Activated T-helper 1 cell treated with anti-CD3 and anti-CD28 coated beads, Interleukin-12 subunit alpha, Interleukin-12 subunit beta, Interleukin-2, Interleukin-4 antibody, amounts not matched to agents 30 ng/mL and 10 ng/mL and 1 ng/mL, durations not matched to agents 14 hours and 24 hours and 36 hours (primary cell): ENCODE measurements around the gene UBN1. TPM values are rescaled to one million over a fixed set of nuclear protein-coding genes. Genes with fewer than 3 reads are reported as not detected.
A peak's percentile ranks its signal among the peaks of the same experiment; 100 is the strongest.

Source experiments
- DNase-seq: peaks from one replicate; pipeline ENCODE4 v3.0.0; 2021; ENCODE audit warnings: low spot score
- H3K27ac Mint-ChIP-seq: one replicate; pipeline ENCODE4 v1.8.0; 2021; ENCODE audit warnings: mild to moderate bottlenecking, mixed read lengths
- H3K27me3 Mint-ChIP-seq: one replicate; pipeline ENCODE4 v1.8.0; 2022; ENCODE audit warnings: mild to moderate bottlenecking, moderate library complexity, mixed read lengths; ENCODE audit not compliant: insufficient read depth
- H3K36me3 Mint-ChIP-seq: one replicate; pipeline ENCODE4 v1.8.0; 2021; ENCODE audit warnings: low read depth, mixed read lengths
- H3K4me1 Mint-ChIP-seq: one replicate; pipeline ENCODE4 v1.8.0; 2021; ENCODE audit warnings: low read depth, mixed read lengths
- H3K4me3 Mint-ChIP-seq: one replicate; pipeline ENCODE4 v1.8.0; 2021; ENCODE audit warnings: mild to moderate bottlenecking, moderate library complexity, mixed read lengths
- H3K9me3 Mint-ChIP-seq: one replicate; pipeline ENCODE4 v1.8.0; 2021; ENCODE audit warnings: mixed read lengths
- intact Hi-C: fragments of 100-400 bp; cut with micrococcal nuclease; formaldehyde crosslinking; loops from one replicate; pipeline ENCODE4 v1.15.1; 2024
- total RNA-seq: library from RNA; stranded (reverse); gene quantifications from 2 replicates; pipeline ENCODE4 v1.2.3, GENCODE V29; 2022

UBN1 gene, protein sequence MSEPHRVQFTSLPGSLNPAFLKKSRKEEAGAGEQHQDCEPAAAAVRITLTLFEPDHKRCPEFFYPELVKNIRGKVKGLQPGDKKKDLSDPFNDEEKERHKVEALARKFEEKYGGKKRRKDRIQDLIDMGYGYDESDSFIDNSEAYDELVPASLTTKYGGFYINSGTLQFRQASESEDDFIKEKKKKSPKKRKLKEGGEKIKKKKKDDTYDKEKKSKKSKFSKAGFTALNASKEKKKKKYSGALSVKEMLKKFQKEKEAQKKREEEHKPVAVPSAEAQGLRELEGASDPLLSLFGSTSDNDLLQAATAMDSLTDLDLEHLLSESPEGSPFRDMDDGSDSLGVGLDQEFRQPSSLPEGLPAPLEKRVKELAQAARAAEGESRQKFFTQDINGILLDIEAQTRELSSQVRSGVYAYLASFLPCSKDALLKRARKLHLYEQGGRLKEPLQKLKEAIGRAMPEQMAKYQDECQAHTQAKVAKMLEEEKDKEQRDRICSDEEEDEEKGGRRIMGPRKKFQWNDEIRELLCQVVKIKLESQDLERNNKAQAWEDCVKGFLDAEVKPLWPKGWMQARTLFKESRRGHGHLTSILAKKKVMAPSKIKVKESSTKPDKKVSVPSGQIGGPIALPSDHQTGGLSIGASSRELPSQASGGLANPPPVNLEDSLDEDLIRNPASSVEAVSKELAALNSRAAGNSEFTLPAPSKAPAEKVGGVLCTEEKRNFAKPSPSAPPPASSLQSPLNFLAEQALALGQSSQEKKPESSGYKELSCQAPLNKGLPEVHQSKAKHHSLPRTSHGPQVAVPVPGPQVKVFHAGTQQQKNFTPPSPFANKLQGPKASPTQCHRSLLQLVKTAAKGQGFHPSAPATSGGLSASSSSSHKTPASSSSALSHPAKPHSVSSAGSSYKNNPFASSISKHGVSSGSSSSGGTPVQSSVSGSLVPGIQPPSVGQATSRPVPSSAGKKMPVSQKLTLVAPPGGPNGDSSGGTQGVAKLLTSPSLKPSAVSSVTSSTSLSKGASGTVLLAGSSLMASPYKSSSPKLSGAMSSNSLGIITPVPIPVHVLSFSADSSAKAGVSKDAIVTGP (N-terminal part only)
- total RNA-seq: 39.6 and 42.6 TPM in 2 replicates

DNA sequence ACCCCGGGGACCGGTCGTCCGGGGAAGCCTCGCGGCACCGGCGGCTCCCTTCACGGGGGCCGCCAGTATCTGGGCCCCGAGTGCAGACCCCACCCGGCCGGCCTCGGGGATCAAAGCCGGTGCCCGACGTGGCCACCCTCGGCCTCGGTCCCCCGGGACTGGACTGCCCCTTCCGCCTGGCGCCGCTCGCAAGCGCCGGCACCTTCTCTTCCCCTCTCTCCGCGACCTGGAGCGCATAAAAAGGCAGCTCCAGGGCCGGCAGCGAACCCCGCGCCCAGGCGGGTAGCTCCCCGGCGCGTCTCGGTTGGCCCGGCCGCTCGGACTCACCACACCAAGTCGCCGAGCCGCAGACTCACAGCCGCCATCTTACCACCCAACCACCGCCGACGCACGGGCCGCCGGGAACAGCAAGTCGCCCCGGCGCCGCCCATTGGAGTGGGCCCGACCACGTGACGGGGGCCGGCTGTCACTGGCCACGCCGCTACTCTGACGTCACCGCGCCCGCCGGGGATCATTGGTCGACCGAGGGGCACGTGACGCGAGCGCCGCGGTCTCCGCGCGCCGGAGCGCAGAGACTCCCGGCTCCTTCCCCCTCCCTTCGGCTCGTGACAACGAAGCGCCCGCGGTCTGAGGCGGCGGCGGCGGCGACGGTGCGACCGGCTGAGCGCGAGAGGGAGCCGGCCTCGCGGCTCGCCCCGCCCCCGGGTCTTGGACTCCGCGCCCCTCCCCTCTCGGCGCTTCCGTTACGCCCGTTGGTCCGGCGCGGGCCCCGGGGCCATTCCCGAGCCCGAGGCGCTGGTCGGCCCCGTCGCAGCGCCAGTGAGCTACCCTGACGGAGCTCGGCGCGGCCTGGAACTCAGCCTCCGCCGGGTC, at the start of gene UBN1, which contains the start of gene GLYR1:
Gene UBN1, plus strand, starts transcription at position 581 of the 873 bp plus-strand sequence. CDS start 5,437 bp downstream, outside the sequence.
Gene GLYR1, minus strand, starts transcription at position 388 of the 873 bp plus-strand sequence. Its CDS starts 23 bp downstream, at position 365.
- H3K36me3 Mint-ChIP-seq: peaks cover 32% of the 10 kb centered on the region
- H3K27ac Mint-ChIP-seq: peak within 1 kb of the TSS; percentile 80
- no peaks in the 10 kb centered on the region for H3K9me3 Mint-ChIP-seq
- H3K4me1 Mint-ChIP-seq: peaks cover 56% of the 10 kb centered on the region
- intact Hi-C loops: loop anchor here (1.0 to 5.0 kb wide), 12 partner anchors 45 to 575 kb away; partner anchors contain the start of genes ALG1, ANKS3, DNAAF8 and DNAJA3
- H3K27me3 Mint-ChIP-seq: no peaks in the 10 kb centered on the region
- peak within 1 kb of the TSS; percentile 91 for H3K4me3 Mint-ChIP-seq
- DNase-seq: peak; percentile 99

DNA sequence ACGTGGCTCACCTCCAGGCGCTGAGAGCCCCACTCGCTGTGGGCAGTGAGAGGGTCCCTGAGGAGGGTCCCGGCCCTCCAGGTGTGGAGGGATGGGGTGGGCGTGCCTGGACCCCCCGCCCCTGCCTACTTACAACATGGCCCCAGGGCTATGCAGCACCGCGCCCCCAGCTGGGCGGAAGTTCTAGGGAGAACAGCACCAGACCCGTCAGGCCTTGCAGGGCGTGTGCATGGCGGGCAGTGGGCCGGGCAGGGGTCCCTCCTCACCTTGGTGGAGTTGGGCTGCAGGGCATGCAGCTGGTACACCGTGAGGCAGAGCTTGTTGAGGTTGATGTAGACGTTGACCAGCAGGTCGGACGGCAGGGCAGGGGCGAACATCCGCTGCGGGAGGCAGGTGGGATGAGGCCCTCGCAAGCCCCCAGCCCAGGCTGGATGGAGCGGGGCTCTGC, 49.5 kb upstream of the UBN1 start:
- no peaks in the 10 kb centered on the region for H3K27me3 Mint-ChIP-seq
- H3K9me3 Mint-ChIP-seq: no peaks in the 10 kb centered on the region
- no peak overlapping the region for H3K4me3 Mint-ChIP-seq
- no peak for DNase-seq
- H3K27ac Mint-ChIP-seq: no peak overlapping the region
- H3K4me1 Mint-ChIP-seq: no peaks in the 10 kb centered on the region
- intact Hi-C loops: no loop called here
- H3K36me3 Mint-ChIP-seq: no peaks in the 10 kb centered on the region

DNA sequence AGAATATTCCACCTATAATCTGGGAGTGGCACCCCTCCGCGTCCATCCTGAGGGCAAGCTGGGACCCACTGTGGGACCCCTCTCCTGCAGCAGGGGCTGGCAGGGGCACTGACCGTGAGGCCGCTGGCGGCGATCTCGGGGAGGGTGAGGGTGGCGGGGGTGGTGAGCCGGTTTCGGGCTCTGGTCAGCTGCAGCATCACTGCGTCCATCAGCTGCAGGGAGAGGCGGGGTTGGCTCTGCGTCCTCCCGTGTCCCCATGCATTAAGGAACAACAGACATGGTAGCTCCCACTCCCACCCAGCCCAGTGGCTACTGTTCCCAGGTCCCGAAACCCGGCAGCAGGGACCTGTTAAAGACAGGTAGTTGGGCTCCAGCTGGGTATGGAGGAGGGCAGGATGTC, 48.8 kb upstream of the UBN1 start:
- Mint-ChIP-seq H3K4me1 (peaks cover 6% of the 10 kb centered on the region), H3K36me3 (no peaks in the 10 kb centered on the region), H3K9me3 (no peaks in the 10 kb centered on the region), H3K27ac (no peak overlapping the region), H3K4me3 (no peak overlapping the region), H3K27me3 (no peaks in the 10 kb centered on the region)
- no peak for DNase-seq
- intact Hi-C loops: no loop called here

DNA sequence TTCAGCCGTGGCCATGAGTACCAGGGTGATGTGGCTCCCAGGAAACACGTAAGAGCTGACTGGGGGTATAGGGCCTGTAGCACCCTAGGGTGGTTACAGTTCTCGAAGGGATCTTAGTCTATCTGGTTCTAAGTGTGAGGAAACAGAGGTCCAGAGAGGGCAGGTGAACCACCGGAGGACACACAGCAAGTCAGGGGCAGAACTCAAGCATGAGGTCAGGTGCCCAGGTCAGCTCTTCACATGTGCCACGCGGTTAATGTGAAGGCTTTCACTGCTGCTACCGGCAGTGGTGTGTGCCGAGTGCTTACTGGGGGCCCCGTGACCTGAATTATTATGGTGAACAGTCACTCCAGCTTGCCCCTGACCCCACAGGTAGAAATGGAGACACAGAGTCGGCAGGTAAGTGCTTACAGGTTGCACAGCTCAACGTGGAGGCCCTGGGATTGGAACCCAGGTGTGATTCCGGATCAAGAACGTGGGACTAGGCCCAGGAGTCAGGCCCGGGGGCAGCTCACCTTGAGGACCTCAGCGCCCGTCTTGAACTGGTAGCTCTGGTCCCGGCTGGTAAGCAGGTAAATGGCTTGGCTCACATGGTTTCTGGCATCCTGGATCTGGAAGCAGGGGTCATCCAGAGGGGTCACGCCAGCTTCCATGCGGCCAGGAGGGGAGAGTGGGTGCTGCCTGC, 48.0 kb upstream of the UBN1 start:
- DNase-seq: no peak
- H3K9me3 Mint-ChIP-seq: no peaks in the 10 kb centered on the region
- no peaks in the 10 kb centered on the region for H3K27me3 Mint-ChIP-seq
- peaks cover under 1% of the 10 kb centered on the region for H3K36me3 Mint-ChIP-seq
- H3K4me3 Mint-ChIP-seq: no peak overlapping the region
- intact Hi-C loops: no loop called here
- peak overlapping the region; percentile 34 for H3K27ac Mint-ChIP-seq
- H3K4me1 Mint-ChIP-seq: peaks cover 9% of the 10 kb centered on the region

DNA sequence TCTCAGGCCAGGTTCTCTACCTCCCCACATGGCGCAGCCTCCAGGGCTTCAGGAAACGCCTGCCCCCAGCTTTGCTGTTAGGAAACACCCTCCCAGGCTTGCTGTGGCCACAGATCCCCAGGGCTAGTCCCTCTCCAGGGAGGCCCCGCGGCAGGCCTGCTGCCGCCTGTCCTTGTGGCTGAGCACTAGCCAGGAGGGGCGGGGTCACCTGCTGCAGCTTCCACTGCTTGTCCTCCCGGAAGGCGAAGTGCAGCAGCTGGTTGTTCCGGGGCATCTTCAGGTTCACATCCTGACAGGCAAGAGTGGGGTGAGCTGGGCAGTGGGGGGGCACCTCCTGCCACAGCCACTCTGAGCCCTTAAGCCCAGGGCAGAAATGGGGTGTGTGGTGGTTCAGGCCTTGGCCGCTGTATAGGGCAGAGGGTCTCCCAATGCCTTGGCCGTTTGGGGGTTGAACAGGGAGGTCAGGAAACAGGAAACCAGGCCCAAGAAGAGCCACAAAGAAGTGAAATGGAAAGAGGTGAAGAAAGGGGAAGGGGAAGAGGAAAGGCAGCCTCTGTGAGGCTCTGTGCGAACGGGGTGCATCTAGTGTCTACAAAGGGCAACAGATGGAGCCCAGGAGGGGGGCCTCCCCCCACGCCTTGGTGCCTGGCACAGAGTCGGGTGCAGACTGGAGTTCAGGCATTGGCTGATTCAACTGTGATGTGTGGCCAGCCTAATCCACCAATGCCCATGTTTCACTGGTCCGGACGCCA, 46.8 kb upstream of the UBN1 start:
- peaks cover 9% of the 10 kb centered on the region for H3K36me3 Mint-ChIP-seq
- H3K27ac Mint-ChIP-seq: peak overlapping the region; percentile 67
- peaks cover 9% of the 10 kb centered on the region for H3K4me1 Mint-ChIP-seq
- H3K27me3 Mint-ChIP-seq: no peaks in the 10 kb centered on the region
- no peak for DNase-seq
- peak overlapping the region; percentile 68 for H3K4me3 Mint-ChIP-seq
- H3K9me3 Mint-ChIP-seq: no peaks in the 10 kb centered on the region
- intact Hi-C loops: no loop called here

DNA sequence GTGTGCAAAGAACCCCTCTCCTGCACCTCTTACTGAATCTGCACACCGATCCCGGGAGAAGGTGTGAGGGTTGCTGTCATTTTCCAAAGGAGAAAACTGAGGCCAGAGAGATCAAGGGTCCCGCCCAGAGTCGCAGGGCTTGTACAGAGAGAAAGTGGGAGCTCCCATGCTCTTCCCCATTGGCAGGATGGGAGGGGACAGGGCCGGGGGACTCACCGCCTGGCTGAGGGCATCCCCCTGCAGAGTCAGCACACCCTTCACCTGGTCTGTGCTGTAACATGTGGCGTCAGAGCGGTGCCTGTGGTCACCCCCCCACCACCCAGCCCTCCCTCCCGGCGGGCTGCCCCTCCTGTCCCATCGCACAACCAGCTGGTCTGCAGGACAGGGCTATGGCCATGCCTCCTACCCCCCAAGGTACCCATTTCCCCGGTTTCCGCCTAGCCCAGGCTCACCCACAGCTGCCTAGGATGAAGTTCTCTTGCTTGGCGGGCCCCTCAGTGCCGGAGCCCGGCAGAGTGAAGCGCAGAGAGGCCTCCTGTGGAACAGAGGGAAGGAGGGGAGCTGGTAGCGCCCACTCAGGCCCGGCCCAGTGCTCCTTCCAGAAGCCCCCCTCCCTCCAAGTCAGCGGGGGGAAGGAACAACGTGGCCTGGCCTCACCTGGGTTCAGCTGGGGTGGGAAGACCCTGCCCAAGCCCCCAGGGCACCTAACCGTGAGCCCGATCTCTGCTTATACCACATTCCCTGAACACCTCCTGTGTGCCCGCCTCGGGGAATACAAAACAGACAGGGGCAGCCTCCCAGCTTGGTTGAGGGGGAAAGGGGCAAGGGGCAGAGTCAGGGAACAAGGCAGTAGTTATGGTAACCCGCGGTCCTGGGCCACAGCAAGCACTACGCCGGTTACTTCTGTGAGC, 46.0 kb upstream of the UBN1 start:
- intact Hi-C loops: no loop called here
- DNase-seq: no peak
- H3K9me3 Mint-ChIP-seq: no peaks in the 10 kb centered on the region
- no peaks in the 10 kb centered on the region for H3K27me3 Mint-ChIP-seq
- H3K27ac Mint-ChIP-seq: no peak overlapping the region
- peaks cover 10% of the 10 kb centered on the region for H3K36me3 Mint-ChIP-seq
- H3K4me3 Mint-ChIP-seq: peak overlapping the region; percentile 84
- peaks cover 9% of the 10 kb centered on the region for H3K4me1 Mint-ChIP-seq

DNA sequence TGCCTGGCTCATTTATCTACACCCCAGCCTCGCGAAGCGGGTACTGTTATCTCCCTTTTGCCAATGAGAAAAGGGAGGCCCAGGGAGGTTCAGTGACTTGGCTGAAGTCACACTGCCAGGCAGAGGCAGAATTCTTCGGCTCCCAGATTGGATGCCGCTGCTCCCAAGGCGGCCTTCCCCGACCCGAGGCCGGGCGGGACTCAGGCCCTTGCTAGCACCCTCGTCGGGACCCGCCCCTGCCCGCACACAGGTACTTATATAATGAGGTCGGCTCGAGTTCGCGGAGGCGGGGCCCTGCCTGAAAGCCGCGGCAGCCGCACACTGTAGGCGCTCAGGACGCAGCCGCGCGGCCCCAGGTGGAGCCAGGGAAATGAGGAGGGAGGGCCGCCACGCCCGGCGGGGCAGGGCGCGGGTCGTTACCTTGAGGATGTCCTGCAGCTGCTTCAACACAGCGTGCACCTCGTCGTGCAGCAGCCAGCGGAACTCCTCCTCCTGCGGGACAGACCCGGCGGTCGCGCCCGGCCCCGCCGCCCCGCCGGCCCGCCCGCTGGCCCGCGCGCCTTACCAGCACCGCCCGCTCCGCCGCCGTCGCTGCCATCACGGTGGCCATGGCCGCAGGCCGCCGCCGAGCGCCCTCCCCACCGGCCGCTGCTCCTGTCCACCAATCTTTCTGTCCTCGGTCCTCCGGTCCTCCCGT, 45.2 kb upstream of the UBN1 start, which contains the start of gene ROGDI:
Gene ROGDI, minus strand, starts transcription at position 672 of the 697 bp plus-strand sequence. Its CDS starts 62 bp downstream, at position 610.
- H3K27me3 Mint-ChIP-seq: no peaks in the 10 kb centered on the region
- peaks cover 11% of the 10 kb centered on the region for H3K36me3 Mint-ChIP-seq
- peak within 1 kb of the TSS; percentile 63 for H3K27ac Mint-ChIP-seq
- peaks cover 9% of the 10 kb centered on the region for H3K4me1 Mint-ChIP-seq
- H3K9me3 Mint-ChIP-seq: no peaks in the 10 kb centered on the region
- intact Hi-C loops: loop anchor here (1.0 to 2.0 kb wide), 9 partner anchors 34 to 297 kb away; partner anchors contain the start of genes ALG1, ANKS3, DNAAF8 and GLYR1
- H3K4me3 Mint-ChIP-seq: peak within 1 kb of the TSS; percentile 84
- peak; percentile 82 for DNase-seq

DNA sequence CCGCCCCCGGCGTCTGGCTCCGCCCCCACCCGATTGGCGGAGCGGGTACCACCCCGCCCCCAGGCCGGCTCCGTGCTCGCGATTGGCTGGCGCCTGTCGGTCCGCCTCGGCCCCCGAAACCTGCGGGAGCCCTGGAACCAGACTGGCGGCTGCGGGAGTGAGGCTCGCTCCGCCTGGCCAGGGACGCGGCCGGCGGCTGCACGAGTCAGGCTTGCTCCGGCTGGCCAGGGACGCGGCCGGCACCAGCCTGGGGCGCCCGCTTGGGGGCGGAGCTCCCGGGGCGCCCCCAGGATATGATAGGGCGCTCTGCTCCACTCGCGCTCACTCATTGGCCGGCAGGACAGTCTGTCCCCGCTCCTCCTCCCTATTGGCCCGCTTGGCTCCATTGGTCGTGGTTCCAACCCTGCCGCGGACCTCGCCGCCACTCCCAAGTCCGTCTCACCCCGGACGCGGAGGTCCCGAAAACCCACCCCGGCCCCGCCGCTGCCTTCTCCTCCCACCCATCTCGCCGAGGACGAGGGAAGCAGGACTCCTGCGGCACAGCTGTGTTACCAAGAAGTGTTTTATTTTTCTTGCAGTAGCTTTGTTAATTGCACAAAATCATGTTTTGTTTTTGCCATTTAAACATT, 44.5 kb upstream of the UBN1 start:
- DNase-seq: peak; percentile 89
- peaks cover 9% of the 10 kb centered on the region for H3K4me1 Mint-ChIP-seq
- H3K4me3 Mint-ChIP-seq: peak overlapping the region; percentile 80
- no peaks in the 10 kb centered on the region for H3K27me3 Mint-ChIP-seq
- intact Hi-C loops: loop anchor here (1.0 to 2.0 kb wide), 9 partner anchors 34 to 296 kb away; partner anchors contain the start of genes ALG1, ANKS3, DNAAF8 and GLYR1
- no peak overlapping the region for H3K27ac Mint-ChIP-seq
- H3K9me3 Mint-ChIP-seq: no peaks in the 10 kb centered on the region
- peaks cover 17% of the 10 kb centered on the region for H3K36me3 Mint-ChIP-seq

DNA sequence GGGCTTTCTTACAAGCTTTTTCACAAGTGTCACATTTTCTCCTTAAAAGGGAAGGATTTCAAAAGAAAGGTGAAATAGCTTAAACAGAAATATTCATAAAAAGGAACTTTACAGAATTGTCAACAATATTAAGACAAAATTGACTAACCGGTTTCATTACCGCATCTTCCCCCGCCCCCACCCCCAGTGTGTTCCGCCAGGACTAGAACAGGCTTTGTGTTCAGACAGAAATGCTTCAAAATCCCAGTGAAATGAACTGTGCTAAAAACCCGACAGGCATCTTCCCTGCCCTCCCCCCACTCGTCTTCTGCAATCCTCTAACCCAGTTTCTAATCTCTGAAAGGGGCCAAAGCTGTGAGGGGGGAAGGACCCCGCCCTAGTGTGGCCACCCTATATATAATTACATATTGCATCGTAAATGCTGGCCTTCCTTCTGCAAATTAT, 43.9 kb upstream of the UBN1 start:
- H3K27me3 Mint-ChIP-seq: no peaks in the 10 kb centered on the region
- DNase-seq: no peak
- no peak overlapping the region for H3K27ac Mint-ChIP-seq
- peaks cover 17% of the 10 kb centered on the region for H3K36me3 Mint-ChIP-seq
- intact Hi-C loops: loop anchor here (2.0 kb wide), 4 partner anchors 111 to 295 kb away; partner anchors contain the start of genes ALG1, MGRN1 and NUDT16L1
- H3K9me3 Mint-ChIP-seq: no peaks in the 10 kb centered on the region
- H3K4me3 Mint-ChIP-seq: peak overlapping the region; percentile 80
- H3K4me1 Mint-ChIP-seq: peaks cover 9% of the 10 kb centered on the region
